Smooth muscle cell (in vitro differentiated cells): ENCODE data around the gene PRR7. TPM values are rescaled to one million over a fixed set of nuclear protein-coding genes. Genes with fewer than 3 reads are reported as not detected.
A peak's percentile ranks its signal among the peaks of the same experiment; 100 is the strongest.

Experiments used
- DNase-seq: peaks from one replicate; lab custom pipeline; 2025; ENCODE audit not compliant: unreplicated experiment; lab: John Stamatoyannopoulos, UW
- H2AFZ ChIP-seq: fragments of 200-600 bp; sonication (generic); 2 replicates; pipeline ENCODE4 v1.6.0; 2016; ENCODE audit warnings: antibody characterized with exemption, low read depth, mild to moderate bottlenecking
- H3F3A ChIP-seq: fragments of 200-600 bp; sonication (generic); 2 replicates; pipeline ENCODE4 v1.6.0; 2017; ENCODE audit warnings: antibody characterized with exemption, low read depth
- H3K27ac ChIP-seq: fragments of 200-600 bp; sonication (generic); 2 replicates; pipeline ENCODE4 v1.5.1; 2016; ENCODE audit warnings: low read depth, mild to moderate bottlenecking
- H3K27me3 ChIP-seq: fragments of 200-600 bp; sonication (generic); 2 replicates; pipeline ENCODE4 v1.6.1; 2016; ENCODE audit warnings: low read depth, mild to moderate bottlenecking
- H3K36me3 ChIP-seq: fragments of 200-600 bp; sonication (generic); 2 replicates; pipeline ENCODE4 v1.5.1; 2016; ENCODE audit warnings: low read depth
- H3K4me1 ChIP-seq: fragments of 200-600 bp; sonication (generic); 2 replicates; pipeline ENCODE4 v1.5.1; 2016; ENCODE audit warnings: low read depth
- H3K4me2 ChIP-seq: fragments of 200-600 bp; sonication (generic); 2 replicates; pipeline ENCODE4 v1.6.0; 2016; ENCODE audit warnings: mild to moderate bottlenecking
- H3K4me3 ChIP-seq: fragments of 200-600 bp; sonication (generic); 2 replicates; pipeline ENCODE4 v1.5.1; 2016; ENCODE audit warnings: mild to moderate bottlenecking
- H3K79me2 ChIP-seq: fragments of 200-600 bp; sonication (generic); 2 replicates; pipeline ENCODE4 v1.6.0; 2016; ENCODE audit warnings: low read depth, mild to moderate bottlenecking
- H3K9ac ChIP-seq: fragments of 200-600 bp; sonication (generic); 2 replicates; pipeline ENCODE4 v1.6.0; 2016; ENCODE audit warnings: low read depth
- H3K9me3 ChIP-seq: fragments of 200-600 bp; sonication (generic); replicated peaks from 2 replicates; pipeline ENCODE4 v1.5.1; 2016; ENCODE audit warnings: low read depth
- H4K20me1 ChIP-seq: fragments of 200-600 bp; sonication (generic); 2 replicates; pipeline ENCODE4 v1.6.0; 2016; ENCODE audit warnings: low read depth
- CTCF ChIP-seq: fragments of 200-600 bp; sonication (generic); IDR thresholded peaks from 2 replicates; pipeline ENCODE4 v1.5.1; 2017; ENCODE audit warnings: borderline replicate concordance, mild to moderate bottlenecking, antibody characterized with exemption; ENCODE audit not compliant: insufficient read depth, poor library complexity, severe bottlenecking
- WGBS: methylation state at CpG from one replicate; pipeline ENCODE4 v1.1.7; 2016; ENCODE audit warnings: low lambda C conversion rate; 5-methylcytosine and 5-hydroxymethylcytosine counted together
- polyA plus RNA-seq: library from polyadenylated mRNA; unstranded; fragments of >200 nt; fragmentation: Nextera tagmentation; extraction: Ambion mirVana; gene quantifications from 2 replicates; pipeline ENCODE4 v1.2.1, GENCODE V29; 2016
- total RNA-seq: library from RNA; depleted of rRNA; stranded (reverse); fragments of >200 nt; gene quantifications from 2 replicates; pipeline ENCODE4 v1.2.3, GENCODE V29; 2014

The PRR7 gene
- total and polyA plus RNA-seq, 2 experiments from 2014 or later, result 6.5 to 31.9 TPM

- peak overlapping the region; percentile 81 for H3K27ac ChIP-seq
Measured at GRCh38 chr5:177455036-177455660, 8.5 kb downstream of the PRR7 start.

GRCh38 chr5:177455661-177456590 lies 9.3 kb downstream of the PRR7 start:
- no peak overlapping the region for H2AFZ ChIP-seq
- H3K27ac ChIP-seq, result peak overlapping the region; percentile 60
- no peaks in the 10 kb centered on the region for H3K9me3 ChIP-seq
- H4K20me1 ChIP-seq, result peaks cover 74% of the 10 kb centered on the region
- peak; percentile 98 for TF ChIP-seq CTCF
- H3F3A ChIP-seq, result peaks cover 35% of the 10 kb centered on the region
- 4% methylated on average over 64 of the region's 76 CpGs for WGBS
- peak overlapping the region; percentile 99 for H3K4me2 ChIP-seq
- H3K4me1 ChIP-seq, result peaks cover 18% of the 10 kb centered on the region
- H3K27me3 ChIP-seq, result no peaks in the 10 kb centered on the region
- peak; percentile 90 for DNase-seq
- H3K79me2 ChIP-seq, result no peaks in the 10 kb centered on the region
- H3K36me3 ChIP-seq, result no peaks in the 10 kb centered on the region
- peak overlapping the region; percentile 7 for H3K9ac ChIP-seq
- peak overlapping the region; percentile 69 for H3K4me3 ChIP-seq

More at GRCh38 chr5:177455036-177455660, 8.5 kb downstream of the PRR7 start:
- Histone ChIP-seq H4K20me1 (peaks cover 66% of the 10 kb centered on the region), H3K9ac (peak overlapping the region; percentile 78), H3K79me2 (no peaks in the 10 kb centered on the region), H3K4me1 (peaks cover 18% of the 10 kb centered on the region), H3K4me3 (peak overlapping the region; percentile 69), H2AFZ (no peak overlapping the region), H3F3A (peaks cover 31% of the 10 kb centered on the region), H3K4me2 (peak overlapping the region; percentile 99), H3K36me3 (no peaks in the 10 kb centered on the region), H3K9me3 (no peaks in the 10 kb centered on the region), H3K27me3 (no peaks in the 10 kb centered on the region)
- TF ChIP-seq CTCF, result peak; percentile 81
- under 1% methylated on average over 71 of the region's 80 CpGs for WGBS
- peak; percentile 71 for DNase-seq

- WGBS, result 73% methylated on average over 8 of the region's 12 CpGs
- peaks cover 18% of the 10 kb centered on the region for H3K4me1 ChIP-seq
Measured at GRCh38 chr5:177456591-177456964, 10.0 kb downstream of the PRR7 start.

More at GRCh38 chr5:177456591-177456964, 10.0 kb downstream of the PRR7 start:
- H3K79me2 ChIP-seq, result no peaks in the 10 kb centered on the region
- H3K36me3 ChIP-seq, result no peaks in the 10 kb centered on the region
- no peak overlapping the region for H3K4me3 ChIP-seq
- H4K20me1 ChIP-seq, result peaks cover 78% of the 10 kb centered on the region
- no peak for TF ChIP-seq CTCF
- peaks cover 36% of the 10 kb centered on the region for H3F3A ChIP-seq
- H3K27ac ChIP-seq, result peak overlapping the region; percentile 43
- H3K27me3 ChIP-seq, result no peaks in the 10 kb centered on the region
- no peak overlapping the region for H2AFZ ChIP-seq
- peak overlapping the region; percentile 26 for H3K4me2 ChIP-seq
- H3K9me3 ChIP-seq, result no peaks in the 10 kb centered on the region
- H3K9ac ChIP-seq, result no peak overlapping the region
- DNase-seq, result no peak
